Ovary (tissue), 9 donors: Measurements from ENCODE around the gene ADAMTSL5. TPM values are rescaled to one million over a fixed set of nuclear protein-coding genes. Genes with fewer than 3 reads are reported as not detected.

Experiments used
- DNase-seq, 5 donors: peaks; one replicate each; pipeline ENCODE4 v3.0.0-alpha.2; 2019 to 2020
- H3K27ac ChIP-seq, 2 donors: fragments of 200-600 bp; one replicate each; pipeline versions ENCODE4 v1.5.1 to v1.8.0; 2019 to 2022
- H3K27me3 ChIP-seq: fragments of 200-600 bp; one replicate; pipeline ENCODE4 v1.8.0; 2022
- H3K36me3 ChIP-seq: fragments of 200-600 bp; sonication (generic); one replicate; pipeline ENCODE4 v1.5.1; 2019
- H3K4me1 ChIP-seq: one replicate; pipeline ENCODE4 v1.8.1; 2013; ENCODE audit warnings: mild to moderate bottlenecking, moderate library complexity; ENCODE audit not compliant: insufficient read depth
- H3K4me3 ChIP-seq: fragments of 200-600 bp; sonication (generic); one replicate; pipeline ENCODE4 v1.5.1; 2017
- H3K9me3 ChIP-seq, 2 donors: fragments of 200-600 bp in 1 of 2; sonication (generic) in 1 of 2; one replicate each; pipeline versions ENCODE4 v1.5.1 to v1.8.1; 2013 to 2019; ENCODE audit warnings: mild to moderate bottlenecking in 1 of 2, moderate library complexity in 1 of 2
- CTCF ChIP-seq, 3 donors: fragments of 450-650 bp in 2 of 3; fragments of 200-600 bp in 1 of 3; IDR thresholded peaks; one replicate each; pipeline versions ENCODE4 v1.5.1 to v1.8.0; 2016 to 2022; ENCODE audit warnings: antibody characterized with exemption in 3 of 3, mild to moderate bottlenecking in 1 of 3
- EP300 ChIP-seq: sonication (generic); formaldehyde crosslinking; IDR thresholded peaks from one replicate; pipeline ENCODE4 v1.6.1; 2017; ENCODE audit warnings: antibody characterized with exemption
- POLR2A ChIP-seq: fragments of 450-650 bp; IDR thresholded peaks from one replicate; pipeline ENCODE4 v1.6.1; 2017; ENCODE audit warnings: antibody characterized with exemption, mild to moderate bottlenecking, moderate library complexity
- WGBS, 3 donors: extraction: QIAGEN DNeasy Blood & Tissue Kit in 1 of 3; methylation state at CpG; one replicate each; pipeline versions ENCODE4 v1.1.5 to v1.1.7; 2013 to 2017; 5-methylcytosine and 5-hydroxymethylcytosine counted together
- intact Hi-C, 4 donors: fragments of 100-400 bp; cut with DNase I; formaldehyde crosslinking; loops; one replicate each; pipeline versions ENCODE4 v1.11.0 to v1.15.1; 2022 to 2023
- polyA plus RNA-seq, 2 donors: library from polyadenylated mRNA; stranded (reverse); fragments of 200-250 nt in 1 of 2; fragments of 350-450 nt in 1 of 2; fragmentation: Illumina TruSeq in 1 of 2; extraction: RNeasy Lipid Tissue Mini Kit (QIAGEN cat#74804) in 1 of 2; gene quantifications; one replicate each; pipeline ENCODE4 v1.2.3, GENCODE V29; 2013 to 2014
- total RNA-seq, 7 donors: library from RNA; depleted of rRNA in 2 of 7; stranded (reverse); fragments of >200 nt in 2 of 7; fragmentation: NEBNext Ultra II Directional in 3 of 7; extraction: Animal tissue kit (Norgen Biotek cat#: 25700) in 3 of 7; gene quantifications; one replicate each; pipeline versions ENCODE4 v1.1.0 to v1.2.4, GENCODE V29; 2016 to 2023
- donor health status: DM: no; HTN: no; CAD: no; lungs with moderate emphysema.
- donor health status: DM: no; HTN: no; CAD: no.
- donor health status: Bipolar disorder and iron deficiency.
- donor health status: DM: yes; HTN: yes; CAD: no.
- donor health status: DM: no; HTN: no; CAD: no.
- donor health status: DM: yes; HTN: yes; CAD: no.

The ADAMTSL5 gene
- total and polyA plus RNA-seq, 9 donors: 0.19 to 7.5 (median 2.0) TPM; not detected in 1

GRCh38 chr19:1514986-1515721 lies 2.3 kb upstream of the ADAMTSL5 start:
- H3K4me1 ChIP-seq: no peaks in the 10 kb centered on the region
- intact Hi-C loops: no loop called here
- no peaks in the 10 kb centered on the region for H3K36me3 ChIP-seq
- H3K9me3 ChIP-seq: no peaks in the 10 kb centered on the region
- no peak overlapping the region for H3K27ac ChIP-seq
- WGBS, 3 donors: 58 to 75% (median 69%) methylated on average over 14 of the region's 14 CpGs
- DNase-seq: no peak
- peaks cover 5% of the 10 kb centered on the region for H3K27me3 ChIP-seq
- H3K4me3 ChIP-seq: no peak overlapping the region
- TF ChIP-seq CTCF (IDR thresholded peaks at IDR 0.05) (no peak), EP300 (no peak), POLR2A (no peak)

- peaks cover 5% of the 10 kb centered on the region for H3K27me3 ChIP-seq
- no peak for TF ChIP-seq POLR2A
- 47 to 84% (median 49%) methylated on average over 10 of the region's 10 CpGs for WGBS, 3 donors
- no peak overlapping the region for H3K4me3 ChIP-seq
- no peak overlapping the region for H3K27ac ChIP-seq
- intact Hi-C loops: no loop called here
- no peaks in the 10 kb centered on the region for H3K4me1 ChIP-seq
- DNase-seq: no peak
- H3K9me3 ChIP-seq: no peaks in the 10 kb centered on the region
- H3K36me3 ChIP-seq: no peaks in the 10 kb centered on the region
Observed at GRCh38 chr19:1514295-1514661, 1.5 kb upstream of the ADAMTSL5 start.

GRCh38 chr19:1513499-1514294 lies 878 bp upstream of the ADAMTSL5 start:
- intact Hi-C loops: no loop called here
- Histone ChIP-seq H3K4me3 (peak overlapping the region; percentile 55), H3K27me3 (peaks cover 5% of the 10 kb centered on the region), H3K9me3 (no peaks in the 10 kb centered on the region), H3K27ac (peak overlapping the region in 1 of 2 donors; percentile 29), H3K4me1 (no peaks in the 10 kb centered on the region), H3K36me3 (no peaks in the 10 kb centered on the region)
- DNase-seq: peak in 1 of 5 donors; percentile 43
- WGBS, 3 donors: 2 to 6% (median 3%) methylated on average over 29 to 52 of the region's 52 CpGs
- TF ChIP-seq CTCF (IDR thresholded peaks at IDR 0.05) (no peak), EP300 (no peak), POLR2A (no peak)

- no peak overlapping the region for H3K27ac ChIP-seq
- peaks cover 5% of the 10 kb centered on the region for H3K27me3 ChIP-seq
- WGBS, 3 donors: 34 to 52% (median 37%) methylated on average over 21 to 22 of the region's 22 CpGs
- H3K4me1 ChIP-seq: peaks cover 2% of the 10 kb centered on the region
- TF ChIP-seq POLR2A (no peak), EP300 (no peak), CTCF (IDR thresholded peaks at IDR 0.05) (no peak)
- no peaks in the 10 kb centered on the region for H3K36me3 ChIP-seq
- no peaks in the 10 kb centered on the region for H3K9me3 ChIP-seq
- no peak overlapping the region for H3K4me3 ChIP-seq
- no peak for DNase-seq
- intact Hi-C loops: no loop called here
Observed at GRCh38 chr19:1511318-1512317, 1.2 kb downstream of the ADAMTSL5 start.
